ENCODE results near the gene GYPA. TPM values are rescaled to one million over a fixed set of nuclear protein-coding genes. Genes with fewer than 3 reads are reported as not detected.

Gene GYPA
- not detected for total RNA-seq

DNA sequence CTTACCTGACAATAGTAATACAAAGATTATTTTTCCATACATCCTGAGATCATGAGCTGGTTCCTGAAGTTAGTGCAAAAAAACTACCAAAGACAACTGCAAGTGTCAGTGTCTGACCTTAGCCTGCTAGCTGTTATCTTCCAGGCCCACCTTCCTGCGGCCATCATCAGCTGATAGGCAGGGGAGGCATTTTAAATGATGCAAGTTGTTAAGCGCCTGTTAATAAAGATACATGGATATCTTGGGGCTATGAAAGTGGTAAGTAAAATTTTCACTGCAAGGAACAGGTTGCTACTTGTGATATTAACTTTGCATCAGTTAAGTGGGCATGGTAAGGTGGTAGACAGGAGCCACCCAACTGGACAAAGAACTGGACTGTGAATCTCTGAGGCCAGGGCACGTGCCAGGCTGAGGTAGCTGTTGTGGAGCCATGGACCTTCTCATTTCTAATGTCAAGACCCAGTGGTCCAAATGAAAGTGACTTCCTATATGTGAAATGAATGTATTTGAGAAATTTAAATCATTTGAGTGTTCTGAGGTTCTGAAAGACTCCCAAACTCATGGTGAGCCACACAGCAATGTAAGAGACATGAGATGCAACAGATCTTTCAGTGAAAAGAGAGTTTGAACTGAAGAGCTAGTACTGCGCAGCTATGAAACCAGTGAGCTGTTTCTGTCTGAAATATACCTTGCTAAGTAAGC, at the start of gene GYPA:
Gene GYPA (minus strand): TSS at position 125 of the 702 bp plus-strand sequence. CDS start 83 bp downstream, at position 42.

Other genes starting within 250 kb of the GYPA start
- not detected for gene GYPE, start 235.2 kb downstream of the GYPA start, total RNA-seq
- gene GYPB, start 121.3 kb downstream of the GYPA start, total RNA-seq: not detected